PC-9 (cell line): Measurements from ENCODE around the gene MATK.

Experiments used
- CTCF ChIP-seq: fragments of 200-600 bp; sonication (generic); conservative IDR thresholded peaks from 2 replicates; pipeline ENCODE4 v1.6.1; 2017; ENCODE audit warnings: mixed run types, antibody characterized with exemption, mild to moderate bottlenecking, moderate library complexity
- EZH2 ChIP-seq: fragments of 200-600 bp; sonication (generic); IDR thresholded peaks from 2 replicates; pipeline ENCODE4 v1.8.0; 2017; ENCODE audit warnings: antibody characterized with exemption, low read depth

- TF ChIP-seq CTCF: no peak
- TF ChIP-seq EZH2: no peak
These were observed 22.4 kb upstream of the MATK start for GRCh38 chr19:3808420-3809143.
